GM21526 (cell line): ENCODE data around the gene CTNNBIP1.
A peak's percentile ranks its signal among the peaks of the same experiment; 100 is the strongest.

Experiments used
- ATAC-seq: cut with Tn5 transposase; IDR thresholded peaks from one replicate; pipeline ENCODE4 v1.9.1; 2021; ENCODE audit warnings: moderate library complexity; ENCODE audit not compliant: unreplicated experiment, low FRiP score

The CTNNBIP1 gene

DNA sequence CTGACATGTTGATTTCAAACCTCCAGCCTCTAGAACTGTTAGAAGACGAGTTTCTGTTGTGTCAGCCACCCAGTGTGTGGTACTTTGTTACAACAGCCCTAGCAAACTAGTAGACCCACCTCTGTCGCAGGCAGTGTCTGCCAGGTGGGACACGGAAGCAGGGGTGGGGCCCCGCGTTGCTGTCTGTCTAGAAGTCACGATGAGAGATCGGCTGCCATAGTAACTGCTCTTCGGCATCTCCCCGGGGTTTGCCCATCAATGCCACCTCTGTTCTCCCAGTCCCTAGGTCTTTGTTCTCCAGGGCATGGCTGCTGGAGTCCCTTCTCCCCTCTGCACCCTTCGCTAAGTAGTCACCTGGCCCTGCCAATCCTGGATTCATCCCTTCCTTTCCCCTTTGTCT is 71.1 kb downstream of the CTNNBIP1 start:
- no peak for ATAC-seq

DNA sequence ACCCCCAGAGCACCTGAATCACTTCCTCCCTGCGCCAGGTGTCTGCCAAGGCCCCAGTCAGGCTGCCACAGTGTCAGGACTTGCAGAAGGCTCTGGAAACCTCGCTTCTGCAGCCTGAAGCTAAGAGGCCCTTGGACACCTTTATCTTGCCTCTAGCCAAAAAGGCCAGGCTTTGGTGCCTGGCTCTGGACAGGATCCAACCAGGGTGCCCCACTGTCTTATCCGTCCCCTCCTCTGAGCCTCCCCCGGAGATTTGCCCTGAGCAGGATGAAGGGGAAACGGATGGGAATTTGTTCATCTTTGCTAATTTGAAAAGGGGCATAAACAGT is 73.5 kb downstream of the CTNNBIP1 start:
- ATAC-seq = no peak

DNA sequence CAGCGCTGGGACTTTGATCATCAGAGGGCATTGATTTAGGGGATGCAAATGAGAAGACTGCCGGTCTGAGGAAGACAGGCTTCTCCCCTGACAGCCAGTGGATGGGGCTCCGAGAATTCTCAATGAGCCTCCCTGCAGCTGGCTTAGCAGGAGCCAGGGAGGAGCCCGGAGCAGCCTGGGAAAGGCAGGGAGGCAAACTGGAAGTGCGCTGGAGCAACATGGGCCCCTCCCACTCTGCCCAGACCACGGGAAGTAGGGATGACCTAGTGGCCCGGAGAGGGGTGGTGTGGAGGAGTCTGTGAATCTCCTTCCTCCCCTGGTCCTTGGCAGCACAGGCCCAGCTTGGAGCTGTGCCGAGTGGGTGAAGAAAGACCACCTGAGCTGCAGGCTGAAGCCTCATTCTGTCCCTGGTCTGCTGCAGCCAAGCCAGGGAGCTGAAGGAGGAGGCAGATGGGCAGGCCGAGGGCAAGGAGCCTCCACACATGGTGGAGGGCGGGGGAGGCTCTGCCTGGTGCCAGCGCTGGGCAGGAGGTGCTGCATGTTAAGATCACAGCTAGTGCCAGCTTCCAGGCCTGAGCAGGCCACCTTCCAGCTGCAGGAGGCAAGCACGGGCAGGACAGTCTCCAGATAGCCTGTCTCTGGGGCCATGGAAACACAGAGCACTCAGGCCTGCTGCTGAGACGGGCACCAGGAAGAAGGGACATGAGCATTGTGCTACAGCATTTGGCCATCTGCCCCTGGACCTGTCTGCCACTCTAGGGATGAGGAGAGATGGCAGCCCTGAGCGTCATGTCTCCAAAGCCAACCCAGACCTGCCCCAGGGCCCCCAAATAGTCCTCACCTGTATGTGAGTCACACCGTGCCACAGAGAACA is 74.1 kb downstream of the CTNNBIP1 start:
- no peak for ATAC-seq

DNA sequence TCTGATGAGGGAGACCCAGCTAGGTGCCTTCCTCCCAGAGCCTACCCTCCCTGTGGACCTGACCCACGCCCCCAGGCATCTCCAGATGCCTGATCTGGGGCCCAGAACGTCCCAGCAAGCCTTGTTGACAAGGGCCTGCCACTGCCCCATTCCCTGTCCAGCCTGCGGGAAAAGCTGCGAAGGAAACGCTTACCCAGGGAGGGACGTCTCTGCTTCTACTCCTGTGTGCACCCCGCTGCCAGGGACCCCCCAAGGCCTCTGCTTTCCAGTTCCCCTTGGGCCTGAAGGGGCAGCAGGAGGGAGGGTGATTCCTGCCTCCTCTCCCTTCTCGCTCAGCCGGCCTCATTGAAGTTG is 74.7 kb downstream of the CTNNBIP1 start:
- no peak for ATAC-seq

DNA sequence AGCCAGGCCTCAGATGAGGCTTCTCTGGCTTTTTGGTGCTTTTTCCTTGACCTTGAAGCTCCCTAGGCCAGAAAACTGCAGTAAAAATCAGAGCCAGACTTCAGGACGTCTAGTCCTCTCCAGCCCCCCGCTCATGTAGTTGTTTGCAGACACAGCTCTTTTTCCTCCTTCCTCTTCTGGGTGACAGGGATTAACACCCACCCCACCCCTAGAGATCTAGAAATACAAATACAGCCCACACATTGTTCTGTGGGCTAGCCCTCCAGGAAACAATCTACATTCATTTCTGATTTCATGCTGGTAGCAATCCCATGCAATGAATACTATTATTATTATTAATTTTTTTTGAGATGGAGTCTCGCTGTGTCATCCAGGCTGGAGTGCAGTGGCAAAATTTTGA is 76.4 kb downstream of the CTNNBIP1 start:
- no peak for ATAC-seq

DNA sequence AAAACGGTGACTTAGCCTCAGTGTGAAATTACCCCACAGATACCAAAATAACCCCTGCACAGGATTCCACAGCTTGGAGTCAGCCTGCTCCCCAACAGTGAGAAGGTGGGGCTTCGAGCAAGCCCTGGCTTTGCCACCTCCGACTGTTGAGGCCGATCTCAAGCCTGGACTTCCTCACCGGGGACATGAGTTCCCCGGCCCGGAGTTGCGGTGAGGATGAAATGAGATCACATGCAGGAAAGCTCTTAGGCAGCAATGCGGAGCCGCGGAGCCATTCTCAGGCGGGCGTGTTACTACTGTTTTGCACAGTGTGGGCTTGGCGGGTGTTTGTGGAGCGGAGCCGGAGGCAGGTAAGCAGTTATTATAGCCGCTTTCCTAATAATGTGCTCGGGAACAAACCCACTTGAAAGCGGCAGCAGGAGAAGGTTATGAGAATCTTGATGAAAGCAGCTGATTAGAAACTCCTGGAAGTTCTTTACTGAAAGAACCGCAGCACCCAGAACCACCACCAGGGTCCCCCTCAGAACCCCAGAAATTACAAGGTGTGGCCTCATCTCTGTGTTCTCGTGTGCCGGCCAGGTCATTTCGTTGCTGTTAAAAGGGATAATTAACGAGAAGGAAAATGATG is 82.4 kb downstream of the CTNNBIP1 start:
- no peak for ATAC-seq

DNA sequence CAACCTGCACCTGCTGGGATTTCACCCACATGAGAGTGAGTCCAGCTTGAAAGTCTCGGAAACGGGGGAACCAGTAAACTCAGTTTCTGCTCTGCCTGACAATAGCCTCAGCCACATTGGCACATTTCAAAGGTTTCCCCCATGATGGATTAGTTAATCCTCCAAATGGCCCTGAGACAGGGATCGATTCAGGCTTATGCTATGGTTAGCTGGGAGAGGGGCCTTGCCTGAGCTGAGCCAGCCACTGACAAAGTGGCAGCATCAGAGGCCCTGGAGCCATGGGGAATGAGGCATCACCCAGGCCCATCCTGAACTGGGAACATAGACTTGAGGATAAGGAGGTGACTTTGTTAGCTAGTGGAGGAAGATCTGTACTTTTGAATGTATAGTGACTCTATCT is 83.5 kb downstream of the CTNNBIP1 start:
- ATAC-seq = no peak

DNA sequence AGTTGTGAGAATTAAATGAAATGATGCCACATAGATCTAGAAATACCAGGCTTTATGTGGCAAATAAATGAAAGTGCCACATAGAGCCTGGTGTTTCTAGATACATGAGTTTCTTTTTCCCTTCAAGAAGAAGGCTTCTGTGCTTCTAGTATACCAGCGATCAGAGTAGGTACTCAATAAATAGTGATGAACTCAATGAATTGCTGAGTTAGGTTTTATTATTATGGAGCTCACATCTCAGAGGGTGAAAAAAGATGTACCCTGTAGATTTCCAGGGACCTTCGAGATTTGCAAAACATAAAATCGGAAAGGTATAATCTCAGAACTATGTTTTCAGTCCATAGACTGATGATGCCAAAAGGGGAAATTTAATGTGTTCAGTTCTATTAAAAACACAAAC is 84.0 kb downstream of the CTNNBIP1 start:
- ATAC-seq = no peak

DNA sequence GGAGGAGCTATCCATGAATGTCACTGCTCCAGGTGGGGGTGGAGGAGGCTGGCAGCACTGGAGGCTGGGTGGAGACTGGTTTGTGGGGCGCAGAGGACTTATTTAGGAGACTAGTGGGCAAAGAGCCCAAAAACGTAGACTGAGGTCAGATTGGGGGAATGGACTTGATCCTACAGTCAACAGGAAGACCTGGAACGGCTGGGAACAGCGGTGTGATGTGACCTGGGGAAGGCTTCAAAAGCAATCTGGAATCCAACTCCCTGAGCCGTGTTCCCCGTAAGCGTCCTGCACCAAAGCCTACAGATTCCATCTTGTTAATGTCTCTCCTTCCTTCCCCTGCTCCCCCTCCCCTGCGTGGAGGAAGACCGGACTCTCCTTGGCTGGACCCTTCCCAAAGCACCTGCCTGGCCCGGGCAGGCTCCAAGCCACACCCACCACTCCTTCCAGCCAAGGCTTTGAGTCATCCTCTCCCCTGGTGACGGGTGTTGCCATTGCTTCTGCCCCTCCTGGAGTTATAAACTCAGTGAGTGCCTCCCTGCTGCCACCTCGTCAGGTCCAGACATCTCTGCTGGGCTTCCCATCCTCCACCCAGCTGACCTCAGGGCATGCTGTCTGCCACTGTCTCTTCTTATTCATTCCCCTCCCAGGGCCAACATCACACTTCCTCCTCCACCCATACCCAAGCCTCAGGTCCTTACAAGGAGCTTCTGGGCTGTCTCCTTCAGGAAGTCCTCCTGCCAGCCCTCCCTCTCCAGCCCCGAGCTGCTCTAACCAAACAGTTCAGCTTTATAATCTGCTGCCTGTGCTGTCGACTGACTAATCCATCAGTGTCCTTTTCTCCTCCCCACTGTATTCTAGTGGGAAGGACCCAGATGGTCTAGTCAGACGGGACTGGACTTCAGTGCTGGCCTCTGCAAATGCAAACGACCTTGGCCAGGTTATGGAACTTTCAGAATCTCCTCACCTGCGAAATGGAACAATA is 84.7 kb downstream of the CTNNBIP1 start:
- ATAC-seq = no peak

DNA sequence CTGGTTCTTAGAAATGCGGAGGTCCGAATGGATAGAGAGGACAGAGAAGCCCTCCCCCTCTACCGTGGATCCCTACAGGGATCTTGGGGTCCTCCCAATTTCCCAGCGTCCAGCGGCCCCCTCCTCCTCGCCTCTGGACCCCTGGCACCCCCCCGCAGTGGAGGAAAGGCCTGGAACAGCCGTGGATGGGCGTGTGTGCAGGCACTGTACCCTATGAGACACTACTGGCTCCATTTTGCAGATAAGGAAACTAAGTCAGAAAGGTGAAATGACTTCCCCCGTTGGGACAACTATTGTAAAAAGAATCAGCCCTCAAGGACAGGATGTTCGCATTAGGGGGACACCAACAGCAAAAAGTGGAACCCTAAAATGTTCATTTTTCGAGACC is 85.4 kb downstream of the CTNNBIP1 start:
- no peak for ATAC-seq

DNA sequence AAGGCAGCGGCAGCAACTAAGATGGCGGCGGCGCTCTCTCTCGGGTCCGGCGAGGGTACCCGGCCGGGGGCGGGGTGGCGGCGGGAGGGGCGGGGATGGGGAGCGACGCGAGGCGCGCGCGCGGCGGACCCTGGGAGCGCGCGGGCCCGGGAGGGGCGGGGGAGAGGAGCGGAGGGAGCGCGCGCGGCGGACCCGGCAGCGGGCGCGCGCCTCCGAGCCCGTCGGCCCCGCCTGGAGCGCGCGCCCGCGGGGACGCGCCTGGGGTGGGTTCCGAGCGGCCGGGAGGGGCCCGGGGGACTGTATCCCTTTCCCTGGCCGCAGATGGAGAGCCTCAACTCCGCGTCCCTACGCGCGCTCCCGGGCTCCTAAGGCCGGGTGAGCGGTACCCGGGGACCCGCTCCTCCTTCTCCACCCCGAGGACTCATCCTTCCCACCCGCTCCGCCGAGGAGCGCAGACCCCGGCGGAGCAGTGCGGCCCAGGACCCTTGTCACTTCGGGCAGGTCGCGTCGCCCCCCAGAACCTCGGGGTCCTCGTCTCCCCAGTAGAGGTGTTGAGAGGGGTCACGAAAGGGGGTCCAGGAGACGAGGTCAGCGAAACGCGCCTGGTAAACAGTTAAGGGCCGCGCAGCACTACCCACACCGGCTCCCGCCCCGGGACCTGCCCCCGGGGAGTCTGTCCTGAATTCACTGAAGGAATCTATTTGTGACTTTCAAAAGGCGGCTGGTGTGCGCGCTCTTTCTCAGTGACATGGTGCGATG is 85.9 kb downstream of the CTNNBIP1 start, which contains the start of gene CLSTN1:
TSS of gene CLSTN1 (minus strand) at position 23 of the 759 bp plus-strand sequence. CDS start 232 bp downstream, outside the sequence.
- peak; percentile 46 for ATAC-seq

DNA sequence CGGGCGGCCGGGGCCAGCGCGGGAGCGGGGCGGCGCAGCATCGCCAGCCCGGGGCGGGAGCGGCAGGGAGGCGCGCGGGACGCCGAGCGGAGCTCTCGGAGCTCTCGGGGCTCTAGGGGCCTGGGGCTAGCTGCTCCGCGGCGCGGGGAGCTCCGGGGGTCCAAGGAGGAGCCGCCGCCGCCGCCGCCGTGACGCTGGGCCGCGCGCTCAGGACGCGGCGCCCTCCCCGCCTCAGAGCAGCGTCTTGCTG is 86.5 kb downstream of the CTNNBIP1 start:
- ATAC-seq = peak; percentile 8

DNA sequence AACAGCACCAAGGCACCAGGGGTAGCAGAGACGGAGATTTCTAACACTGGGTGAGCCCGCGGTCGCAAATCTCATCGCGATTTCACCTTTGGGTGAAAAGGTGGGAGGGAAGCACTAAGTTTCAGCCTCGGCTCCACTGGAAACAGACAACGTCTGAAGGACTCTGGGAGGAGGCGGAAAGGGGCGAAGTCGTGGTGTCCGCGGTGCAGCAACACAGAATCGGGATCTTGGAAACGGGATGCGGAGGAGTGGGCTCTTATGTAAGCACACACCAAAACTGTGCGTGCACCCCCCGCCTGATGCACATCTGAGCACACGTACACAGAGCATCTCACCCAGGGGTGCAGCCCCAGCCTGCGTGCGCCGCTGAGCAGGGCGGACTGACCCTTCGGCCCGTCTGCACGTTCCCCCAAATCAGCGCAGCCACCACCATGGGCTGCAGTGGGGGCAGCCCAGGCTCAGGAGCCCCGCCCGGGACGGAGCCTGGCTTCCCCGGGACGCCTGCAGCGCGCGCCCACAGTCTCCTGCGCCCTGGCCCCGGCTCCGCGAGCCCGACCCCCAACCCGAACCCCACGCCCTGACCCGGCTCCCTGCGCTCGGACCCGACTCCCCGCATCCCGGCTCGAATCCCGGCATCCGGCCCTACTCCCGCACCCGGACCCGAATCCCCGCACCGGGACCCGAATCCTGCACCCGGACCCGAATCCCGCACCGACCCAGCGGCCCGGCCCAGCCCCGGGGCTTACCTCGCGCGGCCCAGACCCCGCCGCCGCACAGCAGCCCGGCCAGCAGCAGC is 87.0 kb downstream of the CTNNBIP1 start:
- peak; percentile 13 for ATAC-seq

DNA sequence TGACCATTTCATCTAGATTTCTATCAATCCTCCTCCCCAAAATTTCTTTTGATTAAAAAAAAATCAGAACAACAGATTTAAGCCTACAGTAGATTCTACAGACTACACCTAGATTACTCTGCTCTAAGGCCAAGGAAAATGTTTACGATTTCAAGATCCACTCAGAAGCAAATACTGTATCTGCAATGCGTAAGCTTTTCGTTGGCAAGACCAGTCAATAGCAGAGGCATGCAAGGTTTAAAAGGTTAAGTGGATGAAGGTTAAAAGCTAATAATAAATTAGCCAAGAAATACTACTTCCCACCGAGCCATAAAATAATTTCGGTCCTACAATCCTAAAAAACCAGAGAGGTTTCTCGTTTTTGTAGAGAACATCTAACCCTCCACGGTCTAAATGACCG is 87.6 kb downstream of the CTNNBIP1 start:
- ATAC-seq = no peak

DNA sequence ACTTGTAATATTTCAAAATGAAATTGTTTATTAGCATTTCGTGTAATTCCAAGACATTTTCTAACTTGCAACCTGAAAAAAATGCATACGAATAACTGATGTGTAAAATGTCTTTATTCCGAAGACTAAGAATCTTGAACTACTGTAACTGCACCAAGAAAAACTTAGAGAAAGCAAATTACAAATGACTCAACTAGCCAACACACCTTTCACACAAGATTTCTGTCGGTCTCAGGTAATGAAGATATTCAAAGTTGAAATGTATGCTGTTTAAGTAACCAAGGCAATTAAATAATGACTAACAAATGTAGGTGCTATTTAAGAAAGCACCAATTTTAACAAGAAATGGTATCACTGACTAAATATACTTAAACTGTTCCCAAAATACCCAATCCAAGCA is 88.4 kb downstream of the CTNNBIP1 start:
- no peak for ATAC-seq

DNA sequence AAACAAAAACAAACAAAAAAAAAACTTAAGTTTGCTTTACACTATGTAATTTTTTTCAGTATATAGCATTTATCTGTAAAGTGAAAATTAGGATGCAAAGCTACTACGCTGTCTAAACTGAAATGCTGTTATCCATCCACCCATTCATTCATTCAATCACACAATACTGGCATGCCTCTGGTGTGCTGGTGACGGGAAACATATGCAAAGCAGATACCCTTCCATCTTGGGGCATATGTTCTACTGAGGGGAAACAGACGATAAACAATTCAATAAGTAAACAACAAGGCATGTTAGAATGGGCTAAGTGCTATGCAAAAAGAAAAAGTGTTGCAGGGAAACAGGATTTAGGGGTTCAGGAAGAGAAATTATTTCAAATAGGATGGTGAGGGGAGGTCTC is 89.5 kb downstream of the CTNNBIP1 start:
- no peak for ATAC-seq

DNA sequence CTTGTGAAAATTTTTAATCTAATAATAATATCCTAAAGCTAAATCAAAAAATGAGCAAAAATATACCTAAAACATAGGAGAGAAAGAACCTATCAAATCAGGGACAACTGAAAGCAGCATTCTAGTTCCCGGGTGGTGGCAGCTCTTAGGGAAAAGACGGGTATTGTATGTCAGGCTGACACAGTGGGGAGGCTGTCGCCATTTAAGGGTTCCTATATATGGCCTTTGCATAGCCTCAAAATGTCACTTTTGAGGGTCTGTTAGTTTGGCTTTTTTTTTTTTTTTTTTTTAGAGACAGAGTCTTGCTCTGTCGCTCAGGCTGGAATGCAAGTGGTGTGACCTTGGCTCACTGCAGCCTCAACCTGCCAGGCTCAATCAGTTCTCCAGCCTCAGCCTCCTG is 92.3 kb downstream of the CTNNBIP1 start:
- ATAC-seq = no peak

DNA sequence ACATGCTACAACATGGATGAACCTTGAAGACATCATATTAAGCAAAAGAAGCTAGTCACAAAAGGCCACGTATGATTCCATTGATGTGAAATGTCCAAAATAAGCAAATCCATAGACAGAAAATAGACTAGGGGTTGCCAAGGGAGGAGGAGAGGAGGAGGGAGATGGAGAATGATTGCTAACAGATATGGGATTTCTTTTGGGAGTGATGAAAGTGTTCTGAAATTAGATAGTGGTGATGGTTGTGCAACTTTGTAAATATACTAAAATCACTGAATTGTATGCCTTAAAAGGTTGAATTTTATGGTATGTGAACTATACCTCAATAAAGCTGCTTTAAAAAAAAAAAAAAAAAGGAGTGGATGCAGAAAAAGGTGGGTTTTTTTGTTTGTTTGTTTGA is 93.9 kb downstream of the CTNNBIP1 start:
- ATAC-seq = no peak

DNA sequence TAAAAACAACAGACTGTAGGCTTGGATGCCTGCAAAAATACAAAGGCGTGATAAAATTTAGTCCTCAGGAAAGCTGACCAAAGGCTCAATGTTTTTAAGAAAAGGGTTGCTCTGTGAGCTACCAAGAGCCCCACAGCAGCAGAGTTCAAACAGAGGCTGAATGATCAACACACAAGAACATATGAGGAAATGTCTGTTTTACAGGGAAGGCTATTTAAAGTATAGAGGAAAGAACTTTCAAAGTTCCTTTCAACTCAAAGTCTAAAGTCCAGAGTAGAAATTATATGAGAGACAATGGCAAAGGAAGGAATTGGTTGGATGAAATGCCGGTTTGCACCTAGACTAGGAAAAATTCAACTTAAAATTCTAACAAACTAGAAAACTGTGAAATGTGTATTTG is 94.9 kb downstream of the CTNNBIP1 start:
- no peak for ATAC-seq

DNA sequence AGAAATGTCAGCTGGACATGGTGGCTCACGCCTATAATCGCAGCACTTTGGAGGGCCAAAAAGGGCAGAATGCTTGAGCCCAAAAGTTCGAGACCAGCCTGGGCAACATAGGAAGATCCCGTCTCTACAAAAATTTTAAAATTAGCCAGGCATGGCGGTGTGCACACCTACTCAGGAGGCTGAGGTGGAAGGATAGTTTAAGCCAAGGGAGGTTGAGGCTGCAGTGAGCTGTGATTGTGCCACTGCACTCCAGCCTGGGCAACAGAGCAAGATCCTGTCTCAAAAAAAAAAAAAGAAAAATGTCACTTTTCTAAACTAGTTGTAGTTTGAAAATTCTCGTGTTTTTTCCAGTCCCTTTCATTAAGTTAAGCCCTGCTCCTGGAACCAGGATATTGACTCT is 95.5 kb downstream of the CTNNBIP1 start:
- no peak for ATAC-seq
